Fibroblast of lung (primary cell): ENCODE measurements around the gene VPS37C.

Experiments used
- EZH2 ChIP-seq: IDR thresholded peaks from 2 replicates; pipeline ENCODE4 v1.5.1; 2012; ENCODE audit warnings: low read length, control low read depth, mild to moderate bottlenecking; ENCODE audit errors: missing control alignments
- TF ChIP-seq, protein P1 (sequence below), 2 donors: IDR thresholded peaks in 1 of 2; conservative IDR thresholded peaks in 1 of 2; 1 replicate in 1 of 2; 2 replicates in 1 of 2; pipeline ENCODE4 v1.5.1; 2011 to 2012; ENCODE audit warnings: low read length in 2 of 2, control low read depth in 1 of 2, inconsistent platforms in 1 of 2, low read depth in 1 of 2, mild to moderate bottlenecking in 1 of 2

GRCh38 chr11:61113201-61113600 lies 48.0 kb downstream of the VPS37C start:
- TF ChIP-seq, protein P1, sequence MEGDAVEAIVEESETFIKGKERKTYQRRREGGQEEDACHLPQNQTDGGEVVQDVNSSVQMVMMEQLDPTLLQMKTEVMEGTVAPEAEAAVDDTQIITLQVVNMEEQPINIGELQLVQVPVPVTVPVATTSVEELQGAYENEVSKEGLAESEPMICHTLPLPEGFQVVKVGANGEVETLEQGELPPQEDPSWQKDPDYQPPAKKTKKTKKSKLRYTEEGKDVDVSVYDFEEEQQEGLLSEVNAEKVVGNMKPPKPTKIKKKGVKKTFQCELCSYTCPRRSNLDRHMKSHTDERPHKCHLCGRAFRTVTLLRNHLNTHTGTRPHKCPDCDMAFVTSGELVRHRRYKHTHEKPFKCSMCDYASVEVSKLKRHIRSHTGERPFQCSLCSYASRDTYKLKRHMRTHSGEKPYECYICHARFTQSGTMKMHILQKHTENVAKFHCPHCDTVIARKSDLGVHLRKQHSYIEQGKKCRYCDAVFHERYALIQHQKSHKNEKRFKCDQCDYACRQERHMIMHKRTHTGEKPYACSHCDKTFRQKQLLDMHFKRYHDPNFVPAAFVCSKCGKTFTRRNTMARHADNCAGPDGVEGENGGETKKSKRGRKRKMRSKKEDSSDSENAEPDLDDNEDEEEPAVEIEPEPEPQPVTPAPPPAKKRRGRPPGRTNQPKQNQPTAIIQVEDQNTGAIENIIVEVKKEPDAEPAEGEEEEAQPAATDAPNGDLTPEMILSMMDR (conservative IDR thresholded peaks at IDR 0.05 in 1 of 2, IDR thresholded peaks at IDR 0.05 in 1 of 2; ENCODE audit: low read depth in 1 of 2, low read length in 2 of 2), result no peak
- TF ChIP-seq EZH2, result no peak
